Measurements from ENCODE around the gene NTM. TPM values are rescaled to one million over a fixed set of nuclear protein-coding genes. Genes with fewer than 3 reads are reported as not detected.
A peak's percentile ranks its signal among the peaks of the same experiment; 100 is the strongest.

Gene NTM
- total RNA-seq, 1 experiment from 2014 or later, result 16.4 TPM

GRCh38 chr11:131465746-131466145 lies 95.3 kb downstream of the NTM start:
- Mint-ChIP-seq H3K27ac (peak overlapping the region; percentile 87), H3K4me1 (peaks cover 42% of the 10 kb centered on the region), H3K4me3 (no peak overlapping the region), H3K36me3 (no peaks in the 10 kb centered on the region), H3K9me3 (no peaks in the 10 kb centered on the region), H3K27me3 (ENCODE audit: low read depth) (no peaks in the 10 kb centered on the region)
- POLR2A ChIA-PET, result no interaction called here
- ATAC-seq (peak; percentile 97), DNase-seq (ENCODE audit: low spot score) (peak; percentile 78)
- CTCF ChIA-PET, result interaction anchor here (0.6 to 3.6 kb wide), 48 partner anchors 9 to 648 kb away, joined by 3 to 36 read pairs (median 5); no protein-coding TSS in a partner anchor
- TF ChIP-seq CTCF (IDR thresholded peaks at IDR 0.05) (0 out of 2 replicates have a peak, but pooled peaks have one; percentile 25), HMGA2 (CRISPR knock-in tag; IDR thresholded peaks at IDR 0.05) (no peak), ZNF232 (CRISPR knock-in tag; IDR thresholded peaks at IDR 0.05) (no peak), OVOL2 (CRISPR knock-in tag; IDR thresholded peaks at IDR 0.05; ENCODE audit: borderline replicate concordance) (no peak), SP1 (CRISPR knock-in tag; conservative IDR thresholded peaks at IDR 0.05) (no peak), IRF2 (CRISPR knock-in tag; IDR thresholded peaks at IDR 0.05; ENCODE audit: borderline replicate concordance, low read depth) (no peak), CREM (CRISPR knock-in tag; IDR thresholded peaks at IDR 0.05) (no peak), ZBTB21 (CRISPR knock-in tag; IDR thresholded peaks at IDR 0.05; ENCODE audit: borderline replicate concordance) (no peak), CBFB (CRISPR knock-in tag; IDR thresholded peaks at IDR 0.05; ENCODE audit: low read depth) (no peak), MXD4 (CRISPR knock-in tag; IDR thresholded peaks at IDR 0.05; ENCODE audit: borderline replicate concordance) (no peak), SOX15 (CRISPR knock-in tag; IDR thresholded peaks at IDR 0.05) (no peak), TEAD1 (CRISPR knock-in tag; IDR thresholded peaks at IDR 0.05) (no peak), ETV6 (CRISPR knock-in tag; IDR thresholded peaks at IDR 0.05) (peak; percentile 41; the same call in 1 of the 2 replicates), JUN (CRISPR knock-in tag; IDR thresholded peaks at IDR 0.05) (no peak), NFE2L1 (CRISPR knock-in tag; IDR thresholded peaks at IDR 0.05) (no peak), FOXK1 (CRISPR knock-in tag; IDR thresholded peaks at IDR 0.05) (0 out of 2 replicates have a peak, but pooled peaks have one; percentile 33), ZNF263 (CRISPR knock-in tag; IDR thresholded peaks at IDR 0.05; ENCODE audit: low read depth) (no peak)
- TF ChIP-seq, protein P1, sequence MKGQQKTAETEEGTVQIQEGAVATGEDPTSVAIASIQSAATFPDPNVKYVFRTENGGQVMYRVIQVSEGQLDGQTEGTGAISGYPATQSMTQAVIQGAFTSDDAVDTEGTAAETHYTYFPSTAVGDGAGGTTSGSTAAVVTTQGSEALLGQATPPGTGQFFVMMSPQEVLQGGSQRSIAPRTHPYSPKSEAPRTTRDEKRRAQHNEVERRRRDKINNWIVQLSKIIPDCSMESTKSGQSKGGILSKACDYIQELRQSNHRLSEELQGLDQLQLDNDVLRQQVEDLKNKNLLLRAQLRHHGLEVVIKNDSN (CRISPR knock-in tag; IDR thresholded peaks at IDR 0.05), result no peak
- TF ChIP-seq, protein P2, sequence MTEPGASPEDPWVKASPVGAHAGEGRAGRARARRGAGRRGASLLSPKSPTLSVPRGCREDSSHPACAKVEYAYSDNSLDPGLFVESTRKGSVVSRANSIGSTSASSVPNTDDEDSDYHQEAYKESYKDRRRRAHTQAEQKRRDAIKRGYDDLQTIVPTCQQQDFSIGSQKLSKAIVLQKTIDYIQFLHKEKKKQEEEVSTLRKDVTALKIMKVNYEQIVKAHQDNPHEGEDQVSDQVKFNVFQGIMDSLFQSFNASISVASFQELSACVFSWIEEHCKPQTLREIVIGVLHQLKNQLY (CRISPR knock-in tag; IDR thresholded peaks at IDR 0.05), result no peak
- TF ChIP-seq, protein P3, sequence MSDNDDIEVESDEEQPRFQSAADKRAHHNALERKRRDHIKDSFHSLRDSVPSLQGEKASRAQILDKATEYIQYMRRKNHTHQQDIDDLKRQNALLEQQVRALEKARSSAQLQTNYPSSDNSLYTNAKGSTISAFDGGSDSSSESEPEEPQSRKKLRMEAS (CRISPR knock-in tag; IDR thresholded peaks at IDR 0.05), result no peak; the same call in 1 of the 2 replicates
- TF ChIP-seq, protein P4, sequence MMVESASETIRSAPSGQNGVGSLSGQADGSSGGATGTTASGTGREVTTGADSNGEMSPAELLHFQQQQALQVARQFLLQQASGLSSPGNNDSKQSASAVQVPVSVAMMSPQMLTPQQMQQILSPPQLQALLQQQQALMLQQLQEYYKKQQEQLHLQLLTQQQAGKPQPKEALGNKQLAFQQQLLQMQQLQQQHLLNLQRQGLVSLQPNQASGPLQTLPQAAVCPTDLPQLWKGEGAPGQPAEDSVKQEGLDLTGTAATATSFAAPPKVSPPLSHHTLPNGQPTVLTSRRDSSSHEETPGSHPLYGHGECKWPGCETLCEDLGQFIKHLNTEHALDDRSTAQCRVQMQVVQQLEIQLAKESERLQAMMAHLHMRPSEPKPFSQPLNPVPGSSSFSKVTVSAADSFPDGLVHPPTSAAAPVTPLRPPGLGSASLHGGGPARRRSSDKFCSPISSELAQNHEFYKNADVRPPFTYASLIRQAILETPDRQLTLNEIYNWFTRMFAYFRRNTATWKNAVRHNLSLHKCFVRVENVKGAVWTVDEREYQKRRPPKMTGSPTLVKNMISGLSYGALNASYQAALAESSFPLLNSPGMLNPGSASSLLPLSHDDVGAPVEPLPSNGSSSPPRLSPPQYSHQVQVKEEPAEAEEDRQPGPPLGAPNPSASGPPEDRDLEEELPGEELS (CRISPR knock-in tag; IDR thresholded peaks at IDR 0.05), result peak; percentile 68; the same call in 1 of the 2 replicates

DNA sequence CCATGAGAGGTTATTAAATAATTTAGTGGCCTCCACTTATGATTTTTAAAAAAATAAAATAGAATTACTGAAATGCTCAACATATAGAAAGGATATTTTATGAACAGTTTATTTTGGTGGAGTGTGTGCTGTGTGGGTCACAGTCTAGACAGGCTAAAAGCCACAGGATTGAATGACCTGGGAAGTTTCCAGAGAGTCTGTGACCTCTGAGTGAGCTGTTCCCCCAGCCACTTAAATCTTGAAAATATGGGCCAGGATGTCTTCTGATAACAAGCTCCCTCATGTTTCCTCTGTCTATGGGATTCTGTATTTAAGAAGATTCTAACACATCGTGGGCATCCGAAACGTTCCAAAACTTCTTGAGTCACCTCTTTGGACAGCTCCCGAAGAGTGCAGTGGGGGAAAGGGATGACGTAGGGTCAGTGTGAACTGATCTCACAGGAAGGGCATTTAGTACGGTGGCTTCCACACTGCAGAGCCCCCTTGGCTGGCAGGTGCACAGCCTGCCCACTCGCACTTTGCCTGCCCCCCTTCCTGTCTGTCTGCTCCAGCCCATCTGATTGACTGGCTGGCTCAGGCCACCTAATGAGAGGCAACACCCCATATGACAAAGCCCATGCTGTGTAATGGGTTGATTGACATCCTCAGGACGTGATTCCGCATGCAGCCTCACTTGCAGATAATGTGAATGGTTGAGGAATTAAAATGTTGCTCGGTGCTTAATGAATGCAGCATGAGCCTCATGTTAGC lies 97.4 kb downstream of the NTM start:
- ATAC-seq, result no peak
- H3K4me1 Mint-ChIP-seq, result peaks cover 59% of the 10 kb centered on the region

More for the DNA sequence above, 97.4 kb downstream of the NTM start:
- no peaks in the 10 kb centered on the region for H3K9me3 Mint-ChIP-seq
- DNase-seq (ENCODE audit: low spot score), result no peak
- no peaks in the 10 kb centered on the region for H3K27me3 Mint-ChIP-seq (ENCODE audit: low read depth)
- POLR2A ChIA-PET, result no interaction called here
- no peak overlapping the region for H3K27ac Mint-ChIP-seq
- H3K36me3 Mint-ChIP-seq, result no peaks in the 10 kb centered on the region
- CTCF ChIA-PET, result interaction anchor here (0.9 to 1.8 kb wide), 2 partner anchors 20 to 207 kb away, joined by 3 to 8 read pairs; no protein-coding TSS in a partner anchor
- no peak overlapping the region for H3K4me3 Mint-ChIP-seq
- TF ChIP-seq HMGA2 (CRISPR knock-in tag; IDR thresholded peaks at IDR 0.05) (no peak), NFATC4 (CRISPR knock-in tag; IDR thresholded peaks at IDR 0.05) (no peak)
- TF ChIP-seq, protein P3 (CRISPR knock-in tag; IDR thresholded peaks at IDR 0.05), result no peak
